HEK293 (cell line): ENCODE results near the gene ANXA2.

Experiments
- CTCF ChIA-PET: fragments of 350-600 bp; formaldehyde crosslinking; extraction: SDS; loops from one replicate; lab custom pipeline; 2021; ENCODE audit warnings: antibody characterized with exemption; lab: Yijun Ruan, JAX
- POLR2A ChIA-PET: fragments of 300-600 bp; formaldehyde crosslinking; extraction: SDS; loops from one replicate; lab custom pipeline; 2020; ENCODE audit warnings: antibody characterized with exemption, inconsistent platforms; lab: Yijun Ruan, JAX
- H3K27ac ChIP-seq: fragments of 200-500 bp; sonication (Bioruptor generic); 2 replicates; pipeline ENCODE4 v1.5.1; 2014; ENCODE audit warnings: low read depth, low read length, control low read depth, inconsistent platforms; ENCODE audit errors: extremely low read depth
- H3K36me3 ChIP-seq, 2 experiments: fragments of 200-500 bp in 1 of 2; sonication (Bioruptor generic) in 1 of 2; 1 replicate in 1 of 2; 2 replicates in 1 of 2; pipeline ENCODE4 v1.5.1; 2014 to 2017; ENCODE audit warnings: inconsistent platforms in 2 of 2, low read length in 2 of 2; ENCODE audit not compliant: control insufficient read depth in 2 of 2, insufficient read depth in 1 of 2
- H3K4me1 ChIP-seq: fragments of 200-500 bp; sonication (Bioruptor generic); 2 replicates; pipeline ENCODE4 v1.5.1; 2014; ENCODE audit warnings: mild to moderate bottlenecking, low read length, inconsistent platforms; ENCODE audit not compliant: control insufficient read depth, insufficient read depth
- H3K4me3 ChIP-seq: 2 replicates; pipeline ENCODE4 v1.5.1; 2011; ENCODE audit warnings: low read depth, mild to moderate bottlenecking, control low read depth, low read length, moderate library complexity
- H3K9me3 ChIP-seq: fragments of 200-500 bp; sonication (Bioruptor generic); 2 replicates; pipeline ENCODE4 v1.5.1; 2014; ENCODE audit warnings: low read depth, low read length, inconsistent platforms; ENCODE audit not compliant: control insufficient read depth, insufficient read depth
- KLF10 ChIP-seq: fragments of 450-650 bp; IDR thresholded peaks from 2 replicates; pipeline ENCODE4 v1.5.1; 2018; ENCODE audit warnings: missing biosample characterization, mild to moderate bottlenecking, missing genetic modification characterization
- REPIN1 ChIP-seq: fragments of 450-650 bp; formaldehyde crosslinking; IDR thresholded peaks from 2 replicates; pipeline ENCODE4 v1.5.1; 2017; ENCODE audit warnings: missing biosample characterization, missing genetic modification characterization, low read depth
- ZNF138 ChIP-seq: fragments of 450-650 bp; formaldehyde crosslinking; IDR thresholded peaks from 2 replicates; pipeline ENCODE4 v1.5.1; 2016; ENCODE audit warnings: missing biosample characterization, missing genetic modification characterization, borderline replicate concordance
- ZNF2 ChIP-seq: fragments of 450-650 bp; formaldehyde crosslinking; IDR thresholded peaks from 2 replicates; pipeline ENCODE4 v1.5.1; 2016; ENCODE audit warnings: missing biosample characterization, missing genetic modification characterization
- ZNF202 ChIP-seq: fragments of 450-650 bp; formaldehyde crosslinking; IDR thresholded peaks from 2 replicates; pipeline ENCODE4 v1.5.1; 2016; ENCODE audit warnings: missing biosample characterization, missing genetic modification characterization, borderline replicate concordance
- ZNF221 ChIP-seq: fragments of 450-650 bp; formaldehyde crosslinking; IDR thresholded peaks from 2 replicates; pipeline ENCODE4 v1.5.1; 2017; ENCODE audit warnings: missing biosample characterization, missing genetic modification characterization, borderline replicate concordance
- ZNF302 ChIP-seq: fragments of 450-650 bp; formaldehyde crosslinking; IDR thresholded peaks from 2 replicates; pipeline ENCODE4 v1.5.1; 2016; ENCODE audit warnings: missing biosample characterization, missing genetic modification characterization, low read depth
- ZNF335 ChIP-seq: fragments of 450-650 bp; formaldehyde crosslinking; conservative IDR thresholded peaks from 2 replicates; pipeline ENCODE4 v1.5.1; 2016; ENCODE audit warnings: missing biosample characterization, missing genetic modification characterization
- ZNF416 ChIP-seq: fragments of 450-650 bp; formaldehyde crosslinking; IDR thresholded peaks from 2 replicates; pipeline ENCODE4 v1.5.1; 2016; ENCODE audit warnings: missing biosample characterization, missing genetic modification characterization
- ZNF510 ChIP-seq: fragments of 450-650 bp; formaldehyde crosslinking; IDR thresholded peaks from 2 replicates; pipeline ENCODE4 v1.5.1; 2018; ENCODE audit warnings: mild to moderate bottlenecking, missing genetic modification characterization, missing biosample characterization; ENCODE audit not compliant: insufficient replicate concordance
- ZNF585B ChIP-seq: fragments of 450-650 bp; formaldehyde crosslinking; IDR thresholded peaks from 2 replicates; pipeline ENCODE4 v1.5.1; 2016; ENCODE audit warnings: missing biosample characterization, missing genetic modification characterization
- ZNF600 ChIP-seq: fragments of 450-650 bp; formaldehyde crosslinking; IDR thresholded peaks from 2 replicates; pipeline ENCODE4 v1.5.1; 2016; ENCODE audit warnings: missing biosample characterization, missing genetic modification characterization
- ZNF624 ChIP-seq: fragments of 450-650 bp; formaldehyde crosslinking; IDR thresholded peaks from 2 replicates; pipeline ENCODE4 v1.5.1; 2017; ENCODE audit warnings: missing biosample characterization, missing genetic modification characterization
- TF ChIP-seq, protein P1 (sequence below): fragments of 450-650 bp; formaldehyde crosslinking; IDR thresholded peaks from 2 replicates; pipeline ENCODE4 v1.5.1; 2016; ENCODE audit warnings: missing biosample characterization, missing genetic modification characterization, low read depth
- TF ChIP-seq, protein P2 (sequence below): fragments of 450-650 bp; formaldehyde crosslinking; optimal IDR thresholded peaks from 2 replicates; pipeline ENCODE3; 2016; ENCODE audit warnings: missing biosample characterization, mild to moderate bottlenecking, missing genetic modification characterization
- TF ChIP-seq, protein P3 (sequence below): fragments of 450-650 bp; formaldehyde crosslinking; IDR thresholded peaks from 2 replicates; pipeline ENCODE4 v1.5.1; 2017; ENCODE audit warnings: missing biosample characterization, missing genetic modification characterization
- TF ChIP-seq, protein P4 (sequence below): fragments of 450-650 bp; formaldehyde crosslinking; IDR thresholded peaks from 2 replicates; pipeline ENCODE4 v1.5.1; 2017; ENCODE audit warnings: missing biosample characterization, missing genetic modification characterization
- TF ChIP-seq, protein P5 (sequence below): fragments of 450-650 bp; formaldehyde crosslinking; IDR thresholded peaks from 2 replicates; pipeline ENCODE4 v1.5.1; 2016; ENCODE audit warnings: missing biosample characterization, missing genetic modification characterization
- TF ChIP-seq, protein P6 (sequence below): fragments of 450-650 bp; formaldehyde crosslinking; IDR thresholded peaks from 2 replicates; pipeline ENCODE4 v1.5.1; 2016; ENCODE audit warnings: missing biosample characterization, missing genetic modification characterization
- TF ChIP-seq, protein P7 (sequence below): fragments of 450-650 bp; formaldehyde crosslinking; conservative IDR thresholded peaks from 2 replicates; pipeline ENCODE4 v1.5.1; 2016; ENCODE audit warnings: low read depth, missing biosample characterization, missing genetic modification characterization

Gene ANXA2

DNA sequence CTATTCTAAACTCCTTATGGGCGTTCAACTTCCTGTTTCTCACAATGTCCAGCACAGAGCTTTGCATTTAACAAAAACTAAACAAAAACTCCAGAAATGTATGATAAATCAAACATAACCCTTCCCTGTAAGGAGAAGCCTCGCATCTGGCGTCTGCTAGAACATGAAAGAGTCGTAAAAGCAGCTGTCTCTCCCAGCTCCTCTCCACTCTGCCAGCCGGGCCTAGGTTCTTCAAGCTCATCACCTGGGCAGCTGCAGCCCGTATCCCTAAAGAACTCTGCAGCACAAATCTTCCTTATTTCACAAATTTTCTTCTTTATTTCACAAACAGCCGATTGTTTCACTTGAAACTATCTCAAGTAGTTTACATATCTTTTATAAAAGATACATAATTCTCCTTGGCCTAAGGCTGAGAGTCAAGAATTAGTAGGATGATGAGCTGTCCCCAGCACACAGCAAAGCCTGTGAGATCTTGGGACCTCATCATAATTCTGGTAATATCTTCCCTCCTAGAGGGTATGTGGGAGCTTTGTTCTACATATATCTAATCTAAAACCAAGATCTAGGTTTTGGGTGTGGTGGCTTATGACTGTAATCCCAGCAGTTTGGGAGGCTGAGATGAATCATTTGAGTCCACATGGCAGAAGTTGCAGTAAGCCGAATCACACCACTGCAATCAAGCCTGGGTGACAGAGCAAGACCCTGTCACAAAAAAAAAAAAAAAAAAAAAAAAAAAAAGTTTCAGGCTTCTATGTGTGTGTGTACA lies 35.3 kb downstream of the ANXA2 start:
- ChIA-PET POLR2A (interaction anchor here (0.7 kb wide), 1 partner anchor 90 kb away, joined by 11 read pairs; no protein-coding TSS in a partner anchor), CTCF (interaction anchor here (0.6 to 2.6 kb wide), 5 partner anchors 12 to 497 kb away, joined by 3 to 8 read pairs (median 3); no protein-coding TSS in a partner anchor)
- no peaks in the 10 kb centered on the region for H3K4me1 ChIP-seq
- H3K27ac ChIP-seq = no peak overlapping the region
- no peaks in the 10 kb centered on the region for H3K9me3 ChIP-seq
- H3K4me3 ChIP-seq = no peak overlapping the region
- H3K36me3 ChIP-seq = peaks cover 4 to 65% of the 10 kb centered on the region in 2 experiments
- TF ChIP-seq ZNF202 (tag by site-specific recombination) (no peak), ZNF510 (tag by site-specific recombination) (no peak), ZNF416 (no peak), REPIN1 (tag by site-specific recombination) (no peak), ZNF335 (tag by site-specific recombination) (no peak), ZNF138 (no peak), KLF10 (tag by site-specific recombination) (no peak), ZNF221 (tag by site-specific recombination) (no peak), ZNF302 (no peak), ZNF600 (tag by site-specific recombination) (no peak), ZNF624 (no peak), ZNF585B (tag by site-specific recombination) (no peak), ZNF2 (no peak)
- TF ChIP-seq, protein P1, sequence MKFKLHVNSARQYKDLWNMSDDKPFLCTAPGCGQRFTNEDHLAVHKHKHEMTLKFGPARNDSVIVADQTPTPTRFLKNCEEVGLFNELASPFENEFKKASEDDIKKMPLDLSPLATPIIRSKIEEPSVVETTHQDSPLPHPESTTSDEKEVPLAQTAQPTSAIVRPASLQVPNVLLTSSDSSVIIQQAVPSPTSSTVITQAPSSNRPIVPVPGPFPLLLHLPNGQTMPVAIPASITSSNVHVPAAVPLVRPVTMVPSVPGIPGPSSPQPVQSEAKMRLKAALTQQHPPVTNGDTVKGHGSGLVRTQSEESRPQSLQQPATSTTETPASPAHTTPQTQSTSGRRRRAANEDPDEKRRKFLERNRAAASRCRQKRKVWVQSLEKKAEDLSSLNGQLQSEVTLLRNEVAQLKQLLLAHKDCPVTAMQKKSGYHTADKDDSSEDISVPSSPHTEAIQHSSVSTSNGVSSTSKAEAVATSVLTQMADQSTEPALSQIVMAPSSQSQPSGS (tag by site-specific recombination) = no peak
- TF ChIP-seq, protein P2, sequence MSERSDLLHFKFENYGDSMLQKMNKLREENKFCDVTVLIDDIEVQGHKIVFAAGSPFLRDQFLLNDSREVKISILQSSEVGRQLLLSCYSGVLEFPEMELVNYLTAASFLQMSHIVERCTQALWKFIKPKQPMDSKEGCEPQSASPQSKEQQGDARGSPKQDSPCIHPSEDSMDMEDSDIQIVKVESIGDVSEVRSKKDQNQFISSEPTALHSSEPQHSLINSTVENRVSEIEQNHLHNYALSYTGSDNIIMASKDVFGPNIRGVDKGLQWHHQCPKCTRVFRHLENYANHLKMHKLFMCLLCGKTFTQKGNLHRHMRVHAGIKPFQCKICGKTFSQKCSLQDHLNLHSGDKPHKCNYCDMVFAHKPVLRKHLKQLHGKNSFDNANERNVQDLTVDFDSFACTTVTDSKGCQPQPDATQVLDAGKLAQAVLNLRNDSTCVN (tag by site-specific recombination) = no peak
- TF ChIP-seq, protein P3, sequence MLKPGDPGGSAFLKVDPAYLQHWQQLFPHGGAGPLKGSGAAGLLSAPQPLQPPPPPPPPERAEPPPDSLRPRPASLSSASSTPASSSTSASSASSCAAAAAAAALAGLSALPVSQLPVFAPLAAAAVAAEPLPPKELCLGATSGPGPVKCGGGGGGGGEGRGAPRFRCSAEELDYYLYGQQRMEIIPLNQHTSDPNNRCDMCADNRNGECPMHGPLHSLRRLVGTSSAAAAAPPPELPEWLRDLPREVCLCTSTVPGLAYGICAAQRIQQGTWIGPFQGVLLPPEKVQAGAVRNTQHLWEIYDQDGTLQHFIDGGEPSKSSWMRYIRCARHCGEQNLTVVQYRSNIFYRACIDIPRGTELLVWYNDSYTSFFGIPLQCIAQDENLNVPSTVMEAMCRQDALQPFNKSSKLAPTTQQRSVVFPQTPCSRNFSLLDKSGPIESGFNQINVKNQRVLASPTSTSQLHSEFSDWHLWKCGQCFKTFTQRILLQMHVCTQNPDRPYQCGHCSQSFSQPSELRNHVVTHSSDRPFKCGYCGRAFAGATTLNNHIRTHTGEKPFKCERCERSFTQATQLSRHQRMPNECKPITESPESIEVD (tag by site-specific recombination) = no peak
- TF ChIP-seq, protein P4, sequence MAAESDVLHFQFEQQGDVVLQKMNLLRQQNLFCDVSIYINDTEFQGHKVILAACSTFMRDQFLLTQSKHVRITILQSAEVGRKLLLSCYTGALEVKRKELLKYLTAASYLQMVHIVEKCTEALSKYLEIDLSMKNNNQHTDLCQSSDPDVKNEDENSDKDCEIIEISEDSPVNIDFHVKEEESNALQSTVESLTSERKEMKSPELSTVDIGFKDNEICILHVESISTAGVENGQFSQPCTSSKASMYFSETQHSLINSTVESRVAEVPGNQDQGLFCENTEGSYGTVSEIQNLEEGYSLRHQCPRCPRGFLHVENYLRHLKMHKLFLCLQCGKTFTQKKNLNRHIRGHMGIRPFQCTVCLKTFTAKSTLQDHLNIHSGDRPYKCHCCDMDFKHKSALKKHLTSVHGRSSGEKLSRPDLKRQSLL (tag by site-specific recombination) = no peak
- TF ChIP-seq, protein P5, sequence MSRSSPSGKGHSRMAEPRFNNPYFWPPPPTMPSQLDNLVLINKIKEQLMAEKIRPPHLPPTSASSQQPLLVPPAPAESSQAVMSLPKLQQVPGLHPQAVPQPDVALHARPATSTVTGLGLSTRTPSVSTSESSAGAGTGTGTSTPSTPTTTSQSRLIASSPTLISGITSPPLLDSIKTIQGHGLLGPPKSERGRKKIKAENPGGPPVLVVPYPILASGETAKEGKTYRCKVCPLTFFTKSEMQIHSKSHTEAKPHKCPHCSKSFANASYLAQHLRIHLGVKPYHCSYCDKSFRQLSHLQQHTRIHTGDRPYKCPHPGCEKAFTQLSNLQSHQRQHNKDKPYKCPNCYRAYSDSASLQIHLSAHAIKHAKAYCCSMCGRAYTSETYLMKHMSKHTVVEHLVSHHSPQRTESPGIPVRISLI (tag by site-specific recombination) = no peak
- TF ChIP-seq, protein P6, sequence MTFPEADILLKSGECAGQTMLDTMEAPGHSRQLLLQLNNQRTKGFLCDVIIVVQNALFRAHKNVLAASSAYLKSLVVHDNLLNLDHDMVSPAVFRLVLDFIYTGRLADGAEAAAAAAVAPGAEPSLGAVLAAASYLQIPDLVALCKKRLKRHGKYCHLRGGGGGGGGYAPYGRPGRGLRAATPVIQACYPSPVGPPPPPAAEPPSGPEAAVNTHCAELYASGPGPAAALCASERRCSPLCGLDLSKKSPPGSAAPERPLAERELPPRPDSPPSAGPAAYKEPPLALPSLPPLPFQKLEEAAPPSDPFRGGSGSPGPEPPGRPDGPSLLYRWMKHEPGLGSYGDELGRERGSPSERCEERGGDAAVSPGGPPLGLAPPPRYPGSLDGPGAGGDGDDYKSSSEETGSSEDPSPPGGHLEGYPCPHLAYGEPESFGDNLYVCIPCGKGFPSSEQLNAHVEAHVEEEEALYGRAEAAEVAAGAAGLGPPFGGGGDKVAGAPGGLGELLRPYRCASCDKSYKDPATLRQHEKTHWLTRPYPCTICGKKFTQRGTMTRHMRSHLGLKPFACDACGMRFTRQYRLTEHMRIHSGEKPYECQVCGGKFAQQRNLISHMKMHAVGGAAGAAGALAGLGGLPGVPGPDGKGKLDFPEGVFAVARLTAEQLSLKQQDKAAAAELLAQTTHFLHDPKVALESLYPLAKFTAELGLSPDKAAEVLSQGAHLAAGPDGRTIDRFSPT (tag by site-specific recombination) = no peak
- TF ChIP-seq, protein P7, sequence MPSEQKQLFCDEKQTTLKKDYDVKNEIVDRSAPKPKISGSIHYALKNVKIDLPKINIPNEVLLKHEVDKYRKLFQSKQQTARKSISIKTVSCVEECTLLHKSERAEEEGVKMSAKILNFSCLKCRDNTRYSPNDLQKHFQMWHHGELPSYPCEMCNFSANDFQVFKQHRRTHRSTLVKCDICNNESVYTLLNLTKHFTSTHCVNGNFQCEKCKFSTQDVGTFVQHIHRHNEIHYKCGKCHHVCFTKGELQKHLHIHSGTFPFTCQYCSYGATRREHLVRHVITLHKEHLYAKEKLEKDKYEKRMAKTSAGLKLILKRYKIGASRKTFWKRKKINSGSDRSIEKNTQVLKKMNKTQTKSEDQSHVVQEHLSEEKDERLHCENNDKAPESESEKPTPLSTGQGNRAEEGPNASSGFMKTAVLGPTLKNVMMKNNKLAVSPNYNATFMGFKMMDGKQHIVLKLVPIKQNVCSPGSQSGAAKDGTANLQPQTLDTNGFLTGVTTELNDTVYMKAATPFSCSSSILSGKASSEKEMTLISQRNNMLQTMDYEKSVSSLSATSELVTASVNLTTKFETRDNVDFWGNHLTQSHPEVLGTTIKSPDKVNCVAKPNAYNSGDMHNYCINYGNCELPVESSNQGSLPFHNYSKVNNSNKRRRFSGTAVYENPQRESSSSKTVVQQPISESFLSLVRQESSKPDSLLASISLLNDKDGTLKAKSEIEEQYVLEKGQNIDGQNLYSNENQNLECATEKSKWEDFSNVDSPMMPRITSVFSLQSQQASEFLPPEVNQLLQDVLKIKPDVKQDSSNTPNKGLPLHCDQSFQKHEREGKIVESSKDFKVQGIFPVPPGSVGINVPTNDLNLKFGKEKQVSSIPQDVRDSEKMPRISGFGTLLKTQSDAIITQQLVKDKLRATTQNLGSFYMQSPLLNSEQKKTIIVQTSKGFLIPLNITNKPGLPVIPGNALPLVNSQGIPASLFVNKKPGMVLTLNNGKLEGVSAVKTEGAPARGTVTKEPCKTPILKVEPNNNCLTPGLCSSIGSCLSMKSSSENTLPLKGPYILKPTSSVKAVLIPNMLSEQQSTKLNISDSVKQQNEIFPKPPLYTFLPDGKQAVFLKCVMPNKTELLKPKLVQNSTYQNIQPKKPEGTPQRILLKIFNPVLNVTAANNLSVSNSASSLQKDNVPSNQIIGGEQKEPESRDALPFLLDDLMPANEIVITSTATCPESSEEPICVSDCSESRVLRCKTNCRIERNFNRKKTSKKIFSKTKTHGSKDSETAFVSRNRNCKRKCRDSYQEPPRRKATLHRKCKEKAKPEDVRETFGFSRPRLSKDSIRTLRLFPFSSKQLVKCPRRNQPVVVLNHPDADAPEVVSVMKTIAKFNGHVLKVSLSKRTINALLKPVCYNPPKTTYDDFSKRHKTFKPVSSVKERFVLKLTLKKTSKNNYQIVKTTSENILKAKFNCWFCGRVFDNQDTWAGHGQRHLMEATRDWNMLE (tag by site-specific recombination) = no peak
